WTC11 (cell line): ENCODE measurements around the gene OR10P1. TPM values are rescaled to one million over a fixed set of nuclear protein-coding genes. Genes with fewer than 3 reads are reported as not detected.

ENCODE experiments used
- ATAC-seq: fragments of 200-7000 bp; cut with Tn5 transposase; 2 replicates; pipeline ENCODE4 v1.10.0; 2021; ENCODE audit warnings: mild to moderate bottlenecking, moderate library complexity
- CTCF ChIA-PET: fragments of 300-600 bp; sonication (Branson Sonifier 250); formaldehyde crosslinking; loops from one replicate; lab custom pipeline; 2021; ENCODE audit warnings: antibody characterized with exemption; lab: Charles Lee
- POLR2A ChIA-PET: fragments of 350-600 bp; sonication (Branson Sonifier 250); formaldehyde crosslinking; loops from one replicate; lab custom pipeline; 2021; ENCODE audit warnings: antibody characterized with exemption; lab: Charles Lee
- DNase-seq: peaks from one replicate; pipeline ENCODE4 v3.0.0; 2021; ENCODE audit warnings: low spot score
- H3K27ac Mint-ChIP-seq: 2 replicates; pipeline ENCODE4 v1.8.0; 2021; ENCODE audit warnings: mixed read lengths
- H3K27me3 Mint-ChIP-seq: 2 replicates; pipeline ENCODE4 v1.8.0; 2021; ENCODE audit warnings: low read depth, mild to moderate bottlenecking, moderate library complexity, mixed read lengths
- H3K36me3 Mint-ChIP-seq: 2 replicates; pipeline ENCODE4 v1.8.0; 2021; ENCODE audit warnings: mixed read lengths
- H3K4me1 Mint-ChIP-seq: 2 replicates; pipeline ENCODE4 v1.8.0; 2022; ENCODE audit warnings: mixed read lengths
- H3K4me3 Mint-ChIP-seq: 2 replicates; pipeline ENCODE4 v1.8.0; 2021; ENCODE audit warnings: mild to moderate bottlenecking, moderate library complexity, mixed read lengths
- H3K9me3 Mint-ChIP-seq: 2 replicates; pipeline ENCODE4 v1.8.0; 2021; ENCODE audit warnings: mixed read lengths
- AR ChIP-seq: fragments of 250-450 bp; sonication (Bioruptor Pico); IDR thresholded peaks from 2 replicates; pipeline ENCODE4 v1.9.0; 2021; ENCODE audit warnings: mild to moderate bottlenecking
- ATF2 ChIP-seq: sonication (generic); formaldehyde crosslinking; IDR thresholded peaks from 2 replicates; pipeline ENCODE4 v1.8.1; 2022; ENCODE audit warnings: low read depth, missing genetic modification reagents, borderline replicate concordance
- ATF6 ChIP-seq: sonication (generic); formaldehyde crosslinking; IDR thresholded peaks from 2 replicates; pipeline ENCODE4 v1.8.1; 2023; ENCODE audit warnings: mild to moderate bottlenecking, missing genetic modification reagents
- CREM ChIP-seq: sonication (generic); formaldehyde crosslinking; IDR thresholded peaks from 2 replicates; pipeline ENCODE4 v1.8.1; 2022; ENCODE audit warnings: mild to moderate bottlenecking, missing genetic modification reagents, moderate library complexity
- CTCF ChIP-seq: fragments of 200-600 bp; IDR thresholded peaks from 2 replicates; pipeline ENCODE4 v1.8.0; 2022; ENCODE audit warnings: antibody characterized with exemption
- EMX1 ChIP-seq: fragments of 250-450 bp; sonication (Bioruptor Pico); IDR thresholded peaks from 2 replicates; pipeline ENCODE4 v1.8.0; 2021; ENCODE audit warnings: mild to moderate bottlenecking
- ETV6 ChIP-seq: sonication (generic); formaldehyde crosslinking; IDR thresholded peaks from 2 replicates; pipeline ENCODE4 v1.8.1; 2022; ENCODE audit warnings: mild to moderate bottlenecking, missing genetic modification reagents
- GABPB1 ChIP-seq: sonication (generic); formaldehyde crosslinking; IDR thresholded peaks from 2 replicates; pipeline ENCODE4 v1.8.1; 2023; ENCODE audit warnings: mild to moderate bottlenecking, missing genetic modification reagents
- NFE2L1 ChIP-seq: sonication (generic); formaldehyde crosslinking; IDR thresholded peaks from 2 replicates; pipeline ENCODE4 v1.8.1; 2023; ENCODE audit warnings: missing genetic modification reagents
- PRRX2 ChIP-seq: fragments of 250-450 bp; sonication (Bioruptor Pico); IDR thresholded peaks from 2 replicates; pipeline ENCODE4 v1.8.0; 2021; ENCODE audit warnings: mild to moderate bottlenecking
- SMAD4 ChIP-seq: sonication (generic); formaldehyde crosslinking; IDR thresholded peaks from 2 replicates; pipeline ENCODE4 v1.8.0; 2022; ENCODE audit warnings: mild to moderate bottlenecking, missing genetic modification reagents
- SOX15 ChIP-seq: fragments of 250-450 bp; sonication (Bioruptor Pico); IDR thresholded peaks from 2 replicates; pipeline ENCODE4 v1.9.0; 2021; ENCODE audit warnings: mild to moderate bottlenecking
- TP53 ChIP-seq: sonication (generic); formaldehyde crosslinking; IDR thresholded peaks from 2 replicates; pipeline ENCODE4 v1.8.1; 2023; ENCODE audit warnings: mild to moderate bottlenecking, missing genetic modification reagents
- ZNF121 ChIP-seq: sonication (generic); formaldehyde crosslinking; IDR thresholded peaks from 2 replicates; pipeline ENCODE4 v1.8.0; 2023; ENCODE audit warnings: missing genetic modification reagents
- ZNF219 ChIP-seq: sonication (generic); formaldehyde crosslinking; IDR thresholded peaks from 2 replicates; pipeline ENCODE4 v1.8.0; 2023; ENCODE audit warnings: missing genetic modification reagents, mild to moderate bottlenecking, borderline replicate concordance
- ZNF232 ChIP-seq: sonication (generic); formaldehyde crosslinking; IDR thresholded peaks from 2 replicates; pipeline ENCODE4 v1.8.0; 2022; ENCODE audit warnings: mild to moderate bottlenecking, missing genetic modification reagents
- ZNF423 ChIP-seq: fragments of 250-450 bp; sonication (Bioruptor Pico); IDR thresholded peaks from 2 replicates; pipeline ENCODE4 v2.1.2; 2022; ENCODE audit warnings: mild to moderate bottlenecking, moderate library complexity
- ZNF425 ChIP-seq: fragments of 250-450 bp; sonication (Bioruptor Pico); conservative IDR thresholded peaks from 2 replicates; pipeline ENCODE4 v1.9.0; 2021; ENCODE audit warnings: mild to moderate bottlenecking
- ZNF512 ChIP-seq: sonication (generic); formaldehyde crosslinking; IDR thresholded peaks from 2 replicates; pipeline ENCODE4 v1.8.1; 2022; ENCODE audit warnings: missing genetic modification reagents, borderline replicate concordance
- total RNA-seq: library from RNA; stranded (reverse); gene quantifications from 3 replicates; pipeline ENCODE4 v1.2.3, GENCODE V29; 2021

The OR10P1 gene
- total RNA-seq, 1 experiment from 2014 or later, result not detected

GRCh38 chr12:55670276-55670675, 33.6 kb downstream of the OR10P1 start:
- Mint-ChIP-seq H3K27ac (no peak overlapping the region), H3K4me3 (no peak overlapping the region), H3K4me1 (no peaks in the 10 kb centered on the region), H3K9me3 (no peaks in the 10 kb centered on the region), H3K27me3 (peaks cover 14% of the 10 kb centered on the region), H3K36me3 (no peaks in the 10 kb centered on the region)
- DNase-seq, result no peak
- ATAC-seq, result no peak
- ChIA-PET CTCF (interaction anchor here (0.8 to 4.0 kb wide), 5 partner anchors 11 to 598 kb away, joined by 3 to 17 read pairs (median 8); a partner anchor contains a TSS), POLR2A (no interaction called here)
- no peak for TF ChIP-seq EMX1 (CRISPR knock-in tag)
- no peak for TF ChIP-seq ZNF423
- no peak for TF ChIP-seq SOX15
- TF ChIP-seq TP53, result no peak
- no peak for TF ChIP-seq ZNF512 (CRISPR knock-in tag)
- TF ChIP-seq GABPB1 (CRISPR knock-in tag), result no peak
- no peak for TF ChIP-seq ZNF219 (CRISPR knock-in tag)
- no peak for TF ChIP-seq NFE2L1 (CRISPR knock-in tag)
- TF ChIP-seq ZNF425, result no peak
- no peak for TF ChIP-seq ATF6 (CRISPR knock-in tag)
- TF ChIP-seq CTCF, result no peak
- TF ChIP-seq ZNF121 (CRISPR knock-in tag), result no peak
- TF ChIP-seq, all 79 proteins: peak for 0

- CTCF ChIA-PET, result interaction anchor here (2.7 to 4.0 kb wide), 3 partner anchors 10 to 66 kb away, joined by 8 to 17 read pairs (median 12); a partner anchor contains a TSS
- no peaks in the 10 kb centered on the region for H3K9me3 Mint-ChIP-seq
- no peak for ATAC-seq
- H3K36me3 Mint-ChIP-seq, result no peaks in the 10 kb centered on the region
- no peak for DNase-seq
- TF ChIP-seq CREM (no peak), ZNF232 (no peak), PRRX2 (CRISPR knock-in tag) (no peak), ATF2 (CRISPR knock-in tag) (no peak), SMAD4 (CRISPR knock-in tag) (no peak), ZNF512 (CRISPR knock-in tag) (no peak), AR (no peak), ETV6 (CRISPR knock-in tag) (no peak)
- no peak overlapping the region for H3K4me3 Mint-ChIP-seq
- H3K27ac Mint-ChIP-seq, result no peak overlapping the region
- POLR2A ChIA-PET, result no interaction called here
- no peaks in the 10 kb centered on the region for H3K4me1 Mint-ChIP-seq
- peaks cover 25% of the 10 kb centered on the region for H3K27me3 Mint-ChIP-seq
These were observed 35.1 kb downstream of the OR10P1 start for GRCh38 chr12:55671746-55672145.
